HG02981 (cell line): Measurements from ENCODE around the gene RAD17.
"Not testable (repeated sequence)": the region's sequence is repeated elsewhere in the genome, so short reads cannot be mapped to it uniquely, and the experiment has no call there.

Experiments
- ATAC-seq: cut with Tn5 transposase; IDR thresholded peaks from one replicate; pipeline ENCODE4 v1.9.1; 2021; ENCODE audit warnings: mild to moderate bottlenecking, moderate library complexity; ENCODE audit not compliant: unreplicated experiment

Gene RAD17

DNA sequence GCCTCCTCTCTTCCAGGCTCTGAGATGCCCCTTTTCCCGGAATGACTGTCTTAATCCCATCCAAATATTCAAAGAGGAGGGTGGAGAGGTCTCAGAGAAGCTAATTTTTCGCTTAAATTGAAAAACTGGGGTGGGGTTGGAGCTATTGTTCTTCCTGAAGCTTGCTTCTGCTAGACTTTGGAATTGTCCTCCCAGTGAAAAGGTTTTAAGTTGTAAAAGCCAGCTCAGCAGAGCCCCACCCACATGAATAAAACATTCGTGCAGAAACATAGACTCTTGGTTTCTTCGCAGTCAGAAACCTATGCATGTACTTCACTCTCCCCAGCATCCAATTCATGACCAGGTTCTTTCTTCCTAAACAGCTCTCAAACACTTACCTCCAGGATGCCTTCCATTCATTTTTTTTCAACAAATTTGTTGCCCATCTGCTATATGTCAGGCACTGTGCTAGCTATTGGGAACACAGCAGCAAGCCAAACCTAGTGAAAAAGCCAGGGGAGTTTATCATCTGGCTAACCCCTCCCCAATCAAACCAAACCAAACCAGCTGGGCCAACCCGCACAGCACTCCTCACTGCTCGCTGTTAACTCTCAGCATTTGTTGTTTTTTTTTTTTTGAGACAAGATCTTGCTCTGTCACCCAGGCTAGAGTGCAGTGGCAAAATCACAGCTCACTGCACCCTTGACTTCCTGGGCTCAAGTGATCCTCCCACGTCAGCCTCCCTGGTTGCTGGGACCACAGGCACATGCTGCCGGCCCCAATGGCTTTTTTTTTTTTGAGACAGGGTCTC lies 85.0 kb downstream of the RAD17 start:
- ATAC-seq = no peak

DNA sequence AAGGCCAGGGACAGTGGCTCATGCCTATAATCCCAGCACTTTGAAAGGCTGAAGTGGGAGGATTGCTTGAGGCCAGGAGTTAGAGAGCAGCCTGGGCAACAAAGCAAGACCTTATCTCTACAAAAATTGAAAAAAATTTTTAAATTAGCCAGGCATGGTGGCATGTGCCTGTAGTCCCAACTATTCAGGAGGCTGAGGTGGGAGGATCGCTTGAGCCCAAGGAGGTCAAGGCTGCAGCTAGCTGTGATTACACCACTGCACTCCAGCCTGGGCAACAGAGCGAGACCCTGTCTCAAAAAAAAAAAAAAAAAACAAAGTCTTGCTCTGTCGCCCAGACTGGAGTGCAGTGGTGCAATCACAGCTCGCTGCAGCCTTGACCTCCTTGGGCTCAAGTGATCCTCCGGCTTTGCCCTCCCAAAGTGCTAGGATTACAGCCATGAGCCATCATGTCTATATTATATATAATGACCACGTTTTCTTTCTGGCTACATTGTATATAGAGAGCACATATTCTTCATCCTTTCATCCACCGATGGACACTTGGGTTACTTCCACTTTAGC lies 85.9 kb downstream of the RAD17 start:
- ATAC-seq = not testable (repeated sequence)

DNA sequence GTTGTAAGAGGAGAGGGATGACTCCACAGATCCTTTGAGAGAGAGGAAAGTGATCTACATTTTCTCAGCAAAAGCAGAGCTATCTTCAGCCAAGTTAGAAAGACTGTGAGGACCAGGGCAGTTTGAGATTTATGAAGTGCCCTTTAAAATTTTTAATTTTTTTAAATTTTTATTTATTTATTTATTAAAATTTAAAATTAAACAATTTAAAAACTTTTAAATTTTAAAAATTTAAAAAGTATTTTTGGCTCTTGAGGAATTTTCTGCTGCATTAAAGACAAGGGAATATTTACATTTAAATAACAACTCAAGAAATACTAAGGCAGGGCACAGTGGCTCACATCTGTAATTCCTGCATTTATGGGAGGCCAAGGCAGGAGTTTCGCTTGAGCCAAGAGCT lies 92.6 kb downstream of the RAD17 start:
- ATAC-seq = no peak
